Loucy (cell line): Measurements from ENCODE around the gene FAM240A.

Source experiments
- EZH2phosphoT487 ChIP-seq: fragments of 200-600 bp; IDR thresholded peaks from 2 replicates; pipeline ENCODE4 v1.6.1; 2018; ENCODE audit warnings: antibody characterized with exemption, mild to moderate bottlenecking, moderate library complexity, borderline replicate concordance
- TF ChIP-seq, protein P1 (sequence below): fragments of 200-600 bp; sonication (generic); conservative IDR thresholded peaks from 2 replicates; pipeline ENCODE4 v1.5.1; 2014; ENCODE audit warnings: mild to moderate bottlenecking, antibody characterized with exemption, low read length

DNA sequence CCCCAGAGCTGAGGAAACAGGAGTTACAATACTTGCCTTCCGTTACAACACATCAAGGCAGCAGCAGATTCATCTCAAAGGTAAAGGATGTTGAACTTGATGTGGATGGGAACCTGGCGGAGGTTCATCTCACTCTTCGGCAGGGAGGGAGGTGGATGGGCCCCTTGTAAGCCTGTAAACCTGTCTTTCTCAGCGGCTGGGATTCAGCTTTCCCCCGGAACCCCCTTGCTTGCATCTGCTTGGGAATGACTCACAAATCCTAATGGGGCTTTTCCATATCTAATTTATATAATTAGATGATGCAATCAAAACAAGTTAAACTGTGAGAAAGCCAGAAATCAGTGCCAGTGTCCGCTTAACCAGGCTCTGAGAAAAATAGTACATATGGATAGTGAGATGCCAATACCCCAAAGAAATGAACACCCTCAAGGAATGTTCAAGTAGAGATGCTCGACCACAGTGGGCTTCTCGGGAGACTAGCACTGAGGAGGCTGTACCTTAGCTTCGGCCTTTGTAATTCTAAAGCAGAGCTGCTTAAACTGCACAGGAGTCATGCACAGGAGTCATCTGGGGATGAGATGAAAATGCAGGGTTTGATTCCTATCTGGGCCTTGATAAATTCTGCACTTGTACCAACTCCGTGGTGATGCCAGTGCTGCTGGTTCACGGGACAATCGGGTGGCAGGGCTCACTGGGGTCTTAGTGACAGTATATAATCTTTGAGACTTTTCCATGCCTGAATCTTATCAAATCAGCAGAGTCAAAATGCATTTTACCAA, 2.2 kb upstream of the FAM240A start:
- TF ChIP-seq, protein P1, sequence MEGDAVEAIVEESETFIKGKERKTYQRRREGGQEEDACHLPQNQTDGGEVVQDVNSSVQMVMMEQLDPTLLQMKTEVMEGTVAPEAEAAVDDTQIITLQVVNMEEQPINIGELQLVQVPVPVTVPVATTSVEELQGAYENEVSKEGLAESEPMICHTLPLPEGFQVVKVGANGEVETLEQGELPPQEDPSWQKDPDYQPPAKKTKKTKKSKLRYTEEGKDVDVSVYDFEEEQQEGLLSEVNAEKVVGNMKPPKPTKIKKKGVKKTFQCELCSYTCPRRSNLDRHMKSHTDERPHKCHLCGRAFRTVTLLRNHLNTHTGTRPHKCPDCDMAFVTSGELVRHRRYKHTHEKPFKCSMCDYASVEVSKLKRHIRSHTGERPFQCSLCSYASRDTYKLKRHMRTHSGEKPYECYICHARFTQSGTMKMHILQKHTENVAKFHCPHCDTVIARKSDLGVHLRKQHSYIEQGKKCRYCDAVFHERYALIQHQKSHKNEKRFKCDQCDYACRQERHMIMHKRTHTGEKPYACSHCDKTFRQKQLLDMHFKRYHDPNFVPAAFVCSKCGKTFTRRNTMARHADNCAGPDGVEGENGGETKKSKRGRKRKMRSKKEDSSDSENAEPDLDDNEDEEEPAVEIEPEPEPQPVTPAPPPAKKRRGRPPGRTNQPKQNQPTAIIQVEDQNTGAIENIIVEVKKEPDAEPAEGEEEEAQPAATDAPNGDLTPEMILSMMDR: no peak
- TF ChIP-seq EZH2phosphoT487: no peak
